GM23248 (cell line): ENCODE results near the gene CCDC27. TPM values are rescaled to one million over a fixed set of nuclear protein-coding genes. Genes with fewer than 3 reads are reported as not detected.
A peak's percentile ranks its signal among the peaks of the same experiment; 100 is the strongest.

Experiments
- DNase-seq: peaks from one replicate; pipeline ENCODE4 v3.0.0-alpha.2; 2015
- H2AFZ ChIP-seq: fragments of 200-600 bp; sonication (generic); 2 replicates; pipeline ENCODE4 v1.6.1; 2016; ENCODE audit warnings: antibody characterized with exemption
- H3F3A ChIP-seq: fragments of 200-600 bp; sonication (generic); 2 replicates; pipeline ENCODE4 v1.6.1; 2016; ENCODE audit warnings: mild to moderate bottlenecking, antibody characterized with exemption, mixed run types; ENCODE audit not compliant: insufficient read depth
- H3K27ac ChIP-seq: fragments of 200-600 bp; sonication (generic); 2 replicates; pipeline ENCODE4 v1.5.1; 2016; ENCODE audit warnings: mild to moderate bottlenecking
- H3K27me3 ChIP-seq: fragments of 200-600 bp; sonication (generic); replicated peaks from 2 replicates; pipeline ENCODE4 v1.6.1; 2016; ENCODE audit warnings: mild to moderate bottlenecking; ENCODE audit not compliant: insufficient read depth
- H3K36me3 ChIP-seq: fragments of 200-600 bp; sonication (generic); 2 replicates; pipeline ENCODE4 v1.6.1; 2016; ENCODE audit warnings: low read depth, mild to moderate bottlenecking
- H3K4me1 ChIP-seq: fragments of 200-600 bp; sonication (generic); 2 replicates; pipeline ENCODE4 v1.6.1; 2016; ENCODE audit warnings: mild to moderate bottlenecking; ENCODE audit not compliant: insufficient read depth
- H3K4me2 ChIP-seq: fragments of 200-600 bp; sonication (generic); one replicate; pipeline ENCODE4 v1.6.1; 2016; ENCODE audit warnings: mild to moderate bottlenecking; ENCODE audit not compliant: unreplicated experiment
- H3K4me3 ChIP-seq: fragments of 200-600 bp; sonication (generic); 2 replicates; pipeline ENCODE4 v1.5.1; 2016; ENCODE audit warnings: mild to moderate bottlenecking
- H3K79me2 ChIP-seq: fragments of 200-600 bp; sonication (generic); 2 replicates; pipeline ENCODE4 v1.6.1; 2016; ENCODE audit warnings: mild to moderate bottlenecking; ENCODE audit not compliant: insufficient read depth
- H3K9ac ChIP-seq: fragments of 200-600 bp; sonication (generic); 2 replicates; pipeline ENCODE4 v1.6.1; 2016; ENCODE audit warnings: mild to moderate bottlenecking
- H3K9me2 ChIP-seq: fragments of 200-600 bp; sonication (generic); 2 replicates; pipeline ENCODE4 v1.6.1; 2016; ENCODE audit warnings: mixed run types, mild to moderate bottlenecking, moderate library complexity; ENCODE audit not compliant: insufficient read depth
- H3K9me3 ChIP-seq: fragments of 200-600 bp; sonication (generic); one replicate; pipeline ENCODE4 v1.6.1; 2017; ENCODE audit warnings: low read depth
- H4K20me1 ChIP-seq: fragments of 200-600 bp; sonication (generic); 2 replicates; pipeline ENCODE4 v1.6.0; 2016; ENCODE audit not compliant: insufficient read depth
- EZH2 ChIP-seq: fragments of 200-600 bp; sonication (generic); IDR thresholded peaks from 2 replicates; pipeline ENCODE4 v1.6.1; 2018; ENCODE audit warnings: antibody characterized with exemption, mild to moderate bottlenecking; ENCODE audit not compliant: insufficient read depth, poor library complexity, severe bottlenecking
- EZH2phosphoT487 ChIP-seq: fragments of 200-600 bp; sonication (generic); IDR thresholded peaks from 2 replicates; pipeline ENCODE4 v1.6.1; 2018; ENCODE audit warnings: antibody characterized with exemption, moderate library complexity, mild to moderate bottlenecking, low read depth; ENCODE audit not compliant: insufficient read depth
- WGBS, 2 experiments: methylation state at CpG; one replicate each; pipeline ENCODE4 v1.1.6; 2015 to 2017; ENCODE audit warnings: low lambda C conversion rate in 2 of 2, low coverage in 1 of 2; ENCODE audit errors: missing lambda C conversion rate in 2 of 2; 5-methylcytosine and 5-hydroxymethylcytosine counted together
- in situ Hi-C: fragments of 300-500 bp; cut with MboI; formaldehyde crosslinking; loops from 2 replicates; pipeline ENCODE4 v1.15.0; 2020
- polyA plus RNA-seq: library from polyadenylated mRNA; unstranded; fragments of >200 nt; fragmentation: Nextera tagmentation; extraction: Ambion mirVana; gene quantifications from 2 replicates; pipeline ENCODE4 v1.2.1, GENCODE V29; 2016
- total RNA-seq: library from RNA; depleted of rRNA; stranded (reverse); fragments of >200 nt; shearing (Covaris generic); gene quantifications from 2 replicates; pipeline ENCODE4 v1.2.3, GENCODE V29; 2014

The CCDC27 gene
- total and polyA plus RNA-seq, 2 experiments from 2014 or later = not detected

DNA sequence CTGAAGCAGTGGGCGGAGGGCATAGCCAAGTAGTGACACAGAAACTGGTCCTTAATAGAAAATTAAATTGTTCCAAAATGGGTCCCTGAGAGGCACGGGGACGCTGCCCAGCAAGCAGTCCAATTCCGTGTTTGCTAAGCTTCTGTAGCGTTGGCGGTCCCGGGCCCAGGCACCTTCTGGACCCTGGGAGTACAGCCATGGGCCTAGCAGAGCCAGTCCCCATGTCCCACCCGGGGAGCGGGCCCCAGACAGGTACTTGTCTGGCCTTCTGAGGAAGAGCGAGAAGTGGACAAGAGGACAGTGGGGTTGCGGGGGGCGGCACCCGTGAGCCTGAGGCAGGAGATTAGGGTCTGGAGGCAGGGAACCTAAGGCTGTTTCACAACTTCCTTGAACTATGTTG is 11.5 kb upstream of the CCDC27 start:
- H3K9ac ChIP-seq = no peak overlapping the region
- 93% methylated on average over 13 of the region's 13 CpGs for WGBS, 2 experiments
- H3F3A ChIP-seq = no peaks in the 10 kb centered on the region
- no peak for DNase-seq
- no peaks in the 10 kb centered on the region for H4K20me1 ChIP-seq
- H3K4me2 ChIP-seq = no peak overlapping the region
- H2AFZ ChIP-seq = no peak overlapping the region
- in situ Hi-C loops = no loop called here
- H3K4me3 ChIP-seq = no peak overlapping the region
- no peaks in the 10 kb centered on the region for H3K36me3 ChIP-seq
- no peaks in the 10 kb centered on the region for H3K79me2 ChIP-seq
- H3K27me3 ChIP-seq = no peaks in the 10 kb centered on the region
- no peak overlapping the region for H3K27ac ChIP-seq
- TF ChIP-seq EZH2phosphoT487 = no peak
- no peak for TF ChIP-seq EZH2
- H3K4me1 ChIP-seq = no peaks in the 10 kb centered on the region
- no peaks in the 10 kb centered on the region for H3K9me2 ChIP-seq
- H3K9me3 ChIP-seq = no peaks in the 10 kb centered on the region

DNA sequence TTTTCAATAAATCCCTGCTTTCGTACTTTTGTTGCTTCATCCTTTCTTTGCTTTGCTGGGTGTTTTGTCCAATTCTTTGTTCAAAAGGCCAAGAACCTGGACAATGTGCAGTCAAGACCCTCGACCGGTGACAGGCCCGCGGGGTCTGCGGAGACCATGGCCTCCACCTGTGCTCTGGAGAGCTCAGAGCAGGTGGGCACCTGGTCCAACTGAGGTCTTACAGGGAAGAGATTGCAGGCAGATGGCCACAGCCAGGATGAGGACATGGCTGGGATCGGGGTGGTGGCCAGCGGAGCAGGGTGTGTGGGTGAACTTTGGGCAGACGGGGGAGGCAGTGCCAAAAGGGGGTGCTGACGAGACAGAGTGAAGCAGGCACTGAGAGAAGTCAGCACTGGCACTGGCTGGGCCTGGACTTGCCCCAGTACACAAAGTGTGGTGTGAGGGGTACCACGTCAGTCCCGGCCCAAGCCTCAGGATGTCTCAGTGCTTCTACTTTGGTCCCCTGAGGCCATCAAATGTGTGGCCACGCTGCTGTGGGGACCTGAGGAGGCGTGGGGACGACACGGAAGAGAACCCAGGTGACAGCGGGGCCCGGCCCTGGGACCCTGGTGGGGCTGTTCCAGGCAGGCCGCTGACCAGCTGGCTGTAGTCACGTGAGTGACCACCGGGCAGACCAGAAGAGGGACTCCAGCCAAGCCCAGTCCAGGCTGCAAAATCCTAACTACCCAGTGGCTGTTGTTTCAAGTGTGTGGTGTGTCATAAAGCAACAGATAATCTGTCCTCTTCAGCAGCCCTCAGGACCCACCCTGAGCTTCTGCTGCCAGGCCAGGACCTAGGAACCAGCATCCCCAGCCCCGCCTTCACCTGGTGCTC is 10.4 kb upstream of the CCDC27 start:
- no peak for DNase-seq
- H3K4me1 ChIP-seq = no peaks in the 10 kb centered on the region
- no peak overlapping the region for H3K4me3 ChIP-seq
- in situ Hi-C loops = no loop called here
- H3K9ac ChIP-seq = no peak overlapping the region
- no peaks in the 10 kb centered on the region for H4K20me1 ChIP-seq
- no peak overlapping the region for H3K4me2 ChIP-seq
- H3K9me3 ChIP-seq = no peaks in the 10 kb centered on the region
- H3K27ac ChIP-seq = no peak overlapping the region
- H3K27me3 ChIP-seq = no peaks in the 10 kb centered on the region
- no peak overlapping the region for H2AFZ ChIP-seq
- WGBS, 2 experiments = 93 to 98% methylated on average over 19 to 21 of the region's 22 CpGs
- TF ChIP-seq EZH2phosphoT487 = no peak
- no peak for TF ChIP-seq EZH2
- no peaks in the 10 kb centered on the region for H3K36me3 ChIP-seq
- no peaks in the 10 kb centered on the region for H3K9me2 ChIP-seq
- no peaks in the 10 kb centered on the region for H3K79me2 ChIP-seq
- H3F3A ChIP-seq = no peaks in the 10 kb centered on the region

DNA sequence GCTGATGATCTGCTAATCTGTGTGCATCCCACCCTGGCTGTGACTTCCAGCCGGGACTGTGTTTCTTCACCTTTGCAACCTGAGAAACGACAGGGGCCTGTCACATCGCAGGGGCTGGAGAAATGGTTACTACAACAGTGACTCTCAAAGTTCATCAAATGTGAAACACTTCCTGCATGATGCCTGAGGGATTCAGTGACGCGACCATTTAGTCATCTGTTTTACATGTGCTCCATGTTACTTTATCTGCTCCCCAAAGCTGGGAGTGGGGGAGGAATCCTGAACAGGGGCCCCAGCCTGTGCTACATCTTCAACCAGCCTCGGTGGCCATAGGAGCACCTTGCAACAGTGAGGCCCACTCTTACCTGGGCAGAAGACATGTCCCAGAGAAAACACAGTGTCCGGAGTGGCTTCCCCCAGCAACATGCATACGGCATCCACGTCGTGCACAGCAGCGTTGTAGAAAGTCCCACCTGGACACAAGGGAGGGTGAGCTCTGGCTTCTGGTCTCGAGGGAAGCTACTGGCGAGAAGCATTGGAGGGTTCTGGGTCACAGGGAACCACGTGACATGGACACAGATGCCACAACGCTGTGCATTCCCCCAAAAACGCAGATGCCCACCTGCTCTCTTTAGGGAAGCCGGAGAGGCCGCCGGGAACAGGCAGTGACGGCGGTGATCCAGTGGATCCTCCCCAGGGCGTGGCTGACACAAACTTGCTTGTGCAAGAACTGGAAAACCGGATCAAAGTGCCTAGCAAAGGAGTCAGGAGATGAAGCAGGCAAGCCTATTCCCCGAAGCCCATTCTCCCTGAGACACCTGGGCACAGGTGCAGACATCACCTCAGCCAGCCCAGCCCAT is 9.6 kb upstream of the CCDC27 start:
- Histone ChIP-seq H3K4me2 (no peak overlapping the region), H3K27me3 (no peaks in the 10 kb centered on the region), H4K20me1 (no peaks in the 10 kb centered on the region), H3K79me2 (no peaks in the 10 kb centered on the region), H3K4me1 (peaks cover 3% of the 10 kb centered on the region; the same call in 1 of the 2 replicates), H3K36me3 (no peaks in the 10 kb centered on the region), H3K4me3 (no peak overlapping the region), H3K27ac (no peak overlapping the region), H3K9ac (no peak overlapping the region), H3K9me3 (no peaks in the 10 kb centered on the region), H2AFZ (no peak overlapping the region), H3F3A (peaks cover 2% of the 10 kb centered on the region; the same call in 1 of the 2 replicates), H3K9me2 (no peaks in the 10 kb centered on the region)
- in situ Hi-C loops = no loop called here
- TF ChIP-seq EZH2 = no peak
- no peak for TF ChIP-seq EZH2phosphoT487
- DNase-seq = peak; percentile 30
- 82 to 83% methylated on average over 24 of the region's 24 CpGs for WGBS, 2 experiments

DNA sequence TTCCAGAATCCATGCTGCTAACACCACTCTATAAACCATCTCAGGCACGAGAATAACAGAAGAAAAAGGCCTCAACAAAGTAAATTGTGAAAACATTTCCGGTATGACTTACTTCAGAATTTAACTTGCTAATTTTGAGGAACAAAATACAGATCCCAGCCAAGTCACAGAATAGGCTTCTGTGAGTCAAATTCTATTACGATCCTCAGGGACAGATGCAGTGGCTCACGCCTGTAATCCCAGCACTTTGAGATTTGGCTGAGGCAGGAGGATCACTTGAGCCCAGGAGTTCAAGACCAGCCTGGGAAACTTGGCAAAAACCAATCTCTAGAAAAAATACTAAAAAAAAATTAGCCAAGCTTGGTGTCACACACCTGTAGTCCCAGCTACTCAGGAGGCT is 8.8 kb upstream of the CCDC27 start:
- in situ Hi-C loops = no loop called here
- no peak overlapping the region for H3K9ac ChIP-seq
- no peaks in the 10 kb centered on the region for H3K9me2 ChIP-seq
- H3K4me3 ChIP-seq = no peak overlapping the region
- TF ChIP-seq EZH2phosphoT487 = no peak
- TF ChIP-seq EZH2 = no peak
- H3K79me2 ChIP-seq = no peaks in the 10 kb centered on the region
- no peak overlapping the region for H3K27ac ChIP-seq
- H4K20me1 ChIP-seq = no peaks in the 10 kb centered on the region
- H3K9me3 ChIP-seq = no peaks in the 10 kb centered on the region
- no peak overlapping the region for H2AFZ ChIP-seq
- no peak overlapping the region for H3K4me2 ChIP-seq
- H3K36me3 ChIP-seq = no peaks in the 10 kb centered on the region
- no peaks in the 10 kb centered on the region for H3K27me3 ChIP-seq
- no peak for DNase-seq
- H3F3A ChIP-seq = peaks cover 4% of the 10 kb centered on the region; the same call in 1 of the 2 replicates
- peaks cover 4% of the 10 kb centered on the region; the same call in 1 of the 2 replicates for H3K4me1 ChIP-seq
- whole genome bisulfite sequencing, 2 experiments = 72 to 78% methylated on average over 4 of the region's 4 CpGs
